GDM1 (cell line): Measurements from ENCODE around the gene DES.
"Not testable (repeated sequence)": the region's sequence is repeated elsewhere in the genome, so short reads cannot be mapped to it uniquely, and the experiment has no call there.

ENCODE experiments used
- DNase-seq: peaks from one replicate; lab custom pipeline; 2025; lab: John Stamatoyannopoulos, UW

The DES gene

GRCh38 chr2:219399716-219400478 lies 18.3 kb upstream of the DES start:
- DNase-seq, result no peak

DNA sequence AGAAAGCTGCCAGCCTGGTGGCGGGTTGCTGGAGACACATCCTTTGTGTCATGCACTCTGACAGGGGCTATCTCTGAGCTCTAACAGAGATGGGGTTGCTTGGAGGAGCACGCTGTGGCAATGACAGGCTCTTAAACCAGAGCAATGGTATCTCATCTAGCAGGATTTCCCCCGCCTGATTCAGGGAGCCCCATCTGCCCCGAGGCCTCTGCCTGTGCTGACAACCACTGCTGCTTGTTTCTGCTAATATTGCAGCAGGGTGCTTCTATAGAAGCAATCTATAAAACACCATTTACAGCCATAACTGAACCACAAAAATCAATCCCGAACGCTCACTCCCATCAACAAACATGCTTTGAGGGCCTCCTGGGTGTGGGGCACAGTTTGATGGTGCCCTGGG lies 17.6 kb upstream of the DES start:
- DNase-seq, result no peak

DNA sequence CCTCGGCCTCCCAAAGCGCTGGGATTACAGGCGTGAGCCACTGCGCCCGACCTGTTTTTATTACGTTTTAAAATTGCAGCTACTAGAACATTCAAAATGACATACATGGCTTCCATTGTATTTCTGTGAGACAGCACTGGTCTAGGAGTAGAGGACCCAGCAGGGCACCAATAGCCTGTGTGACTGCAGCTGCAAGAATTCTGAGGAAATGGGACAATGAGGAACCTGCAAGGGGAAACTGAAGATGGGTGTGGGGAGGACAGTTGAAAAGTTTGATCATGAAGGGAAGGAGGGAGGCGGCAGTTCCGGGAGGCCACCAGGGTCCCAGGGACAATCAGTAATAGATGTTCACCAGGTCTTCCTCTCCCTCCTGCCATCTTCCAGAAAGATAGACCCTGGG lies 16.6 kb upstream of the DES start:
- DNase-seq, result no peak

DNA sequence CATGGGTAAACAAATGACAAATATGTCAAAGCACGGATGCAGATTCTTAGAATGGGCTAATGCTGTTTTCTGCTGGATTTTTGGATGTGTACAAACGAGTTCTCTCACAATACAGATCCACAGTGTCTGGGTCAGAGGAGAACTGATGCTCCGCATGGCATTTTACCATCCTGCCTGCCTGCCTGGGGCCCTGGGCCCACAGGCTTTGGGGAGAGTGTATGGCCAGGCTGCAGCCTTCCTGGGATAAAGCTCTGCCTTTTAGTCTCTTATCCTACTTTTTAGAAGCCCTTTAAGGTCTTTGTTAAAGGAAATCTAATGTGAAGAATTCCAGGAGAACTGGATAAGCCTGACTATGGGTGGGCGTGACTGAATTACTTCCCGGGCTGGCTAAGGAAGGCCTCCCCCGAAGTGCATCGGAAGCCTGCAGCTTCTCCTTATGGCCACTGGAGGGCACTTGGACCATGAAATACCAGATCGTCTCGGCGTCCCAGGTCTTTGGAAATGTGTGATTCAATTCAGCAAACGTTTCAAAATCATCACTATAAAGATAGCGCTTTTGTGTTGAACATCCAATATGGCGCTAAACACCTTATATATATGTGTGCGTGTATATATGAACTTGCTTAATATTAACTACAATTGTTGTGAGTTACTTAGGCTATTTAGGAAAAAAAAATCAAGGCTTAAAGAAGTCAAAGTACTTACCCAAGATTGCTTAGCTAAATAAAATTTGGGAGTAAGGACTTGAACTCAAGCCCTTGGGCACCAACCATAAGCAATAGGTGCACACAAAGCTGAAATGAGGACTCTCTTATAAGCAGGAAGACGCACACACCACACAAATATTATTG lies 15.3 kb upstream of the DES start:
- peak; percentile 51 for DNase-seq

DNA sequence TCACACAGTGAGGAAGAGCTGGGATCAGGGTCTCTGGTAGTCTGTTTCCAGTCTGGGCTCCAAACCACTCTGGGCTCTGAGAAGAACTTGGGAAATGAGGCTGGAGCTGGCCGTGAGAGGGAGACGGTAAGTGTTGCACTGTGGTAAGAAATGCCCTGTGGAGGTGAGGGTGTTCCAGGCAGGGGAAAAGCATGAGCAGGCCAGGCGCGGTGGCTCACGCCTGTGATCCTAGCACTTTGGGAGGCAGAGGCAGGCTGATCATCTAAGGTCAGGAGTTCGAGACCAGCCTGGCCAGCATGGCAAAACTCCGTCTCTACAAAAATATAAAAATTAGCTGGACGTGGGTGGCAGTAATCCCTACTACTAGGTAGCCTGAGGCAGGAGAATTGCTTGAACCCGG lies 14.3 kb upstream of the DES start:
- no peak for DNase-seq

GRCh38 chr2:219404291-219404910 lies 13.8 kb upstream of the DES start:
- no peak for DNase-seq

GRCh38 chr2:219404954-219405353 lies 13.2 kb upstream of the DES start:
- no peak for DNase-seq

DNA sequence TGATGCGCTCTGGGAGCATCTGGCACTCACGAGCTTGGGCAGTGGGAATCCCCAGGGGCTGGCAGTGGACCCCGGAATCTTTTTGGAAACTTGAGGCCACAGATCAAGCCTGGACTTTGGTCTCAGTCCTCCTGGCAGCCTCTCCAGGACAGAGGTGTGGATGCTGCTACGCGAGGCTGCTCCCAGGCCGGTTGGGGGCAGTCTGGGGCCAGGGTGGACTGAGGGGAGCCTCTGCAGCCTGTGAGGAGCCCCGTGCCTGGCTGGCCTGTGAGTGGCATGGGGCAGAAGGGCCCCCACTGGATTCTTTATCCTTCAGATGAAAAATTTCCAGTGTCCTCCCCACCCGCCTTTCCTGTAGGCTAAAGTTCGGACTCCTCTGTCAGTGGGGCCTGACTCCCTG lies 12.7 kb upstream of the DES start:
- no peak for DNase-seq

GRCh38 chr2:219405958-219406860 lies 12.0 kb upstream of the DES start:
- no peak for DNase-seq

DNA sequence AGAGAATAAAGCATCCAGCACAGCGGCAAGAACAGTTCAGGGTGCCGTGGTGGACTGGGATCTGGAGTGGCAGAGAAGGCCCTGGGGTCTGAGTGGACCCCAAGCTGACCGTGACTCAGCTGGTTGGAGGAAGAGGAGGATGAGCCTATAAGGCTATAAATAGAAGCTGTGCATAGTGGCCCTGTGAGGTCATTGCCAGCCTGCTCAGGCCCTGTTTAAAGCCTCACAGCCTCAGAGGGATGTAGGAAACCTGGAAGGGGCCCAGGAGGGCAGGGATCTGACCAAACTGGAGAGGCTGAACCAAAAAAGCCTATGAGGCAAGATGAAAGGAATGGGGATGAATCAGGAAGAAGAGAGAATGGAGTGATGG lies 11.3 kb upstream of the DES start:
- no peak for DNase-seq

DNA sequence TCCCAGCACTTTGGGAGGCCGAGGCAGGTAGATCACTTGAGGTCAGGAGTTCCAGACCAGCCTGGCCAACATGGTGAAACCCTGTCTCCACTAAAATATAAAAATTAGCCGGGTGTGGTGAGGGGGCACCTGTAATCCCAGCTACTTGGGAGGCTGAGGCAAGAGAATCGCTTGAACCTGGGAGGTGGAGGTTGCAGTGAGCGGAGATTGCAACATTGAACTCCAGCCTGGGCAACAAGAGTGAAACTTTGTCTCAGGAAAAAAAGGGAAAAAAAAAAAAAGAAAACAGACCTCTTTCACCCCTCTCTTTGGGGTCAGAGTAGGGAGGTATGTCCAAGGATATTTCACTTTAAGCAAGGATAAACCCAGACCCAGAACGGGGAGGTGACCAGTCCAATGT lies 10.8 kb upstream of the DES start:
- DNase-seq, result not testable (repeated sequence)

GRCh38 chr2:219408204-219408603 lies 10.0 kb upstream of the DES start:
- DNase-seq, result no peak

- DNase-seq, result no peak
These were observed 9.5 kb upstream of the DES start for GRCh38 chr2:219408631-219409030.

DNA sequence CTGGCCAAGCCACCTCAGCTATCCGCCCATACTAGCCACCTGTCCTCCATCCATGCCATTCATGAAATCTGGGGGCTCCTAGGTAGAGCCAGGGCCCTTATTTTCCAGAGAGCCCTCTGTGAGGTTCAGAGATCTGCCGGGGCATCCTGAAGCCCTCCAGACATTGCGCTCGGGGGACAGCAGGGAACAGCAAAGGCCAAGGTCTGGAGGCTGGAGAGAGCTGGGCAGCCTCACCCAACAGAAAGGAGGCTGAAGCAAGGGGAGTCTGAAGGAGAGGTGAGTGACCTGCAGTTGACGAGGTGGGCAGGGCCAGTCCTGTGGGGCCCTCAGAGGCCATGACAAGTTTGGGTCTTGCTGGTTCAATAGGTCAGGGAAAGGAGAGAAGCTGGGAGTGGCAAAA lies 8.6 kb upstream of the DES start:
- no peak for DNase-seq

DNA sequence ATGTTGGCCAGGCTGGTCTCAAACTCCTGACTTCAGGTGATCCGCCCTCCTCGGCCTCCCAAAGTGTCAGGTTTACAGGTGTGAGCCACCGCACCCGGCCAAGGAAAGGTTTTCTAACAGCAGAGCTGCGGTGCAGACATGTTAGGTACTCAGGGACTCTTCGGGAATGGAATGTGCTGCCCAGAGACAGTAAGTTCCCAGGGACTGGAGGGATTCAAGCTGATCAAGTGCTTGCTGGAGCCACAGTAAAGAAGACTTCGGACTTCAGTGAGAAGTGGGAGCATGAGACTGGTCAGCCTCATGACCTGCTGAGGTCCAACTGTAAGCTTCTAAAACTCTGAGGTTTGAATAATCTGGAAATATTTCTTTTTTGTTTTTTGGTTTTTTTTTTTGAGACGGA lies 7.8 kb upstream of the DES start:
- no peak for DNase-seq

- DNase-seq, result no peak
These were observed 3.3 kb upstream of the DES start for GRCh38 chr2:219414857-219415256.

- no peak for DNase-seq
These were observed 2.5 kb upstream of the DES start for GRCh38 chr2:219415580-219416234.

- no peak for DNase-seq
These were observed 2.0 kb upstream of the DES start for GRCh38 chr2:219416235-219416602.

DNA sequence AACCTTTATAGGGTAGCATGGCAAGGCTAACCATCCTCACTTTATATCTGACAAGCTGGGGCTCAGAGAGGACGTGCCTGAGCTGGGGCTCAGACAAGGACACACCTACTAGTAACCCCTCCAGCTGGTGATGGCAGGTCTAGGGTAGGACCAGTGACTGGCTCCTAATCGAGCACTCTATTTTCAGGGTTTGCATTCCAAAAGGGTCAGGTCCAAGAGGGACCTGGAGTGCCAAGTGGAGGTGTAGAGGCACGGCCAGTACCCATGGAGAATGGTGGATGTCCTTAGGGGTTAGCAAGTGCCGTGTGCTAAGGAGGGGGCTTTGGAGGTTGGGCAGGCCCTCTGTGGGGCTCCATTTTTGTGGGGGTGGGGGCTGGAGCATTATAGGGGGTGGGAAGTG lies 1.2 kb upstream of the DES start:
- DNase-seq, result no peak

DNA sequence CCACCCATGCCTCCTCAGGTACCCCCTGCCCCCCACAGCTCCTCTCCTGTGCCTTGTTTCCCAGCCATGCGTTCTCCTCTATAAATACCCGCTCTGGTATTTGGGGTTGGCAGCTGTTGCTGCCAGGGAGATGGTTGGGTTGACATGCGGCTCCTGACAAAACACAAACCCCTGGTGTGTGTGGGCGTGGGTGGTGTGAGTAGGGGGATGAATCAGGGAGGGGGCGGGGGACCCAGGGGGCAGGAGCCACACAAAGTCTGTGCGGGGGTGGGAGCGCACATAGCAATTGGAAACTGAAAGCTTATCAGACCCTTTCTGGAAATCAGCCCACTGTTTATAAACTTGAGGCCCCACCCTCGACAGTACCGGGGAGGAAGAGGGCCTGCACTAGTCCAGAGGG lies 803 bp upstream of the DES start:
- DNase-seq, result no peak

- DNase-seq, result no peak
These were observed 791 bp downstream of the DES start for GRCh38 chr2:219419012-219419324.
